Neural progenitor cell (in vitro differentiated cells): ENCODE results near the gene ITGB8.

ENCODE experiments used
- EZH2 ChIP-seq: fragments of 200-600 bp; sonication (generic); IDR thresholded peaks from 2 replicates; pipeline ENCODE4 v1.6.1; 2017; ENCODE audit warnings: antibody characterized with exemption, mild to moderate bottlenecking, moderate library complexity
- TF ChIP-seq, protein P1 (sequence below): fragments of 200-600 bp; sonication (generic); IDR thresholded peaks from 2 replicates; pipeline ENCODE4 v1.5.1; 2017; ENCODE audit warnings: antibody characterized with exemption, mild to moderate bottlenecking

DNA sequence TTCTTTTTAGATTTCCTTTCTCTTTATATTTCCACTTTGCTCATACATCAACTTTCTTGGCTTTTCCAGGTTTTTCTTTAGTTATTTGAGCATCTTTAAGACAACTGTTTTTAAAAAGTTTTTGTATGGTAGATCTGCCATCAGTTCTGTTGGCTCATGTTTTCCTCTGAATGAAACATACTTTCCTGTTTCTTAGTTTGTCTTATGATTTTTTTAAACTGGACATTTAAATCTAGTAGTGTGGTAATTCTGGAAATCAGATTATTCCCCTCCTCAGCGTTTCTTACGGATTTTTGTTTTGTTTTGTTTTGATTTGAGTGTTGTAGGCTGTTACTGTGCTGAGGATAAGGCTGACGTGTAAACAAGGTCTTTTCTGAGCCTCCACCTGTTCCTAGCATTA is 33.8 kb upstream of the ITGB8 start:
- TF ChIP-seq, protein P1, sequence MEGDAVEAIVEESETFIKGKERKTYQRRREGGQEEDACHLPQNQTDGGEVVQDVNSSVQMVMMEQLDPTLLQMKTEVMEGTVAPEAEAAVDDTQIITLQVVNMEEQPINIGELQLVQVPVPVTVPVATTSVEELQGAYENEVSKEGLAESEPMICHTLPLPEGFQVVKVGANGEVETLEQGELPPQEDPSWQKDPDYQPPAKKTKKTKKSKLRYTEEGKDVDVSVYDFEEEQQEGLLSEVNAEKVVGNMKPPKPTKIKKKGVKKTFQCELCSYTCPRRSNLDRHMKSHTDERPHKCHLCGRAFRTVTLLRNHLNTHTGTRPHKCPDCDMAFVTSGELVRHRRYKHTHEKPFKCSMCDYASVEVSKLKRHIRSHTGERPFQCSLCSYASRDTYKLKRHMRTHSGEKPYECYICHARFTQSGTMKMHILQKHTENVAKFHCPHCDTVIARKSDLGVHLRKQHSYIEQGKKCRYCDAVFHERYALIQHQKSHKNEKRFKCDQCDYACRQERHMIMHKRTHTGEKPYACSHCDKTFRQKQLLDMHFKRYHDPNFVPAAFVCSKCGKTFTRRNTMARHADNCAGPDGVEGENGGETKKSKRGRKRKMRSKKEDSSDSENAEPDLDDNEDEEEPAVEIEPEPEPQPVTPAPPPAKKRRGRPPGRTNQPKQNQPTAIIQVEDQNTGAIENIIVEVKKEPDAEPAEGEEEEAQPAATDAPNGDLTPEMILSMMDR = no peak
- TF ChIP-seq EZH2 = no peak
